DOHH2 (cell line): ENCODE data around the gene GAGE10.

Source experiments
- H3F3A ChIP-seq: fragments of 200-600 bp; sonication (generic), shearing (Covaris generic); 2 replicates; pipeline ENCODE4 v1.6.0; 2016; ENCODE audit warnings: antibody characterized with exemption, mild to moderate bottlenecking; ENCODE audit not compliant: control insufficient read depth, insufficient read depth
- H3K27ac ChIP-seq: fragments of 200-600 bp; sonication (generic); 2 replicates; pipeline ENCODE4 v1.5.1; 2014; ENCODE audit warnings: low read depth, mild to moderate bottlenecking, low read length, moderate library complexity
- H3K27me3 ChIP-seq: fragments of 200-600 bp; sonication (generic); 2 replicates; pipeline ENCODE4 v1.6.1; 2014; ENCODE audit warnings: mild to moderate bottlenecking, low read length, mixed read lengths; ENCODE audit not compliant: control insufficient read depth
- H3K36me3 ChIP-seq: fragments of 200-600 bp; sonication (generic); 2 replicates; pipeline ENCODE4 v1.6.1; 2014; ENCODE audit warnings: mild to moderate bottlenecking, low read length, moderate library complexity, mixed read lengths; ENCODE audit not compliant: control insufficient read depth
- H3K4me1 ChIP-seq: fragments of 200-600 bp; sonication (generic); 2 replicates; pipeline ENCODE4 v1.6.1; 2014; ENCODE audit warnings: mild to moderate bottlenecking, low read length, mixed read lengths; ENCODE audit not compliant: control insufficient read depth
- H3K4me2 ChIP-seq: fragments of 200-600 bp; sonication (generic); 2 replicates; pipeline ENCODE4 v1.6.0; 2014; ENCODE audit warnings: mild to moderate bottlenecking, low read length, moderate library complexity
- H3K4me3 ChIP-seq: fragments of 200-600 bp; sonication (generic); 2 replicates; pipeline ENCODE4 v1.5.1; 2014; ENCODE audit warnings: mild to moderate bottlenecking, low read length, mixed read lengths
- H3K79me2 ChIP-seq: fragments of 200-600 bp; sonication (generic); 2 replicates; pipeline ENCODE4 v1.6.1; 2014; ENCODE audit warnings: mild to moderate bottlenecking, low read length, mixed read lengths; ENCODE audit not compliant: control insufficient read depth
- H3K9me2 ChIP-seq: fragments of 200-600 bp; sonication (generic); replicated peaks from 2 replicates; pipeline ENCODE4 v1.6.1; 2014; ENCODE audit warnings: mild to moderate bottlenecking, low read length, mixed read lengths; ENCODE audit not compliant: control insufficient read depth
- H3K9me3 ChIP-seq: fragments of 200-600 bp; sonication (generic); 2 replicates; pipeline ENCODE4 v1.6.1; 2014; ENCODE audit warnings: antibody characterized with exemption, low read length, mixed read lengths; ENCODE audit not compliant: control insufficient read depth, insufficient read depth
- H4K20me1 ChIP-seq: fragments of 200-600 bp; sonication (generic); 2 replicates; pipeline ENCODE4 v1.6.0; 2014; ENCODE audit warnings: low read depth, mild to moderate bottlenecking, antibody characterized with exemption, low read length, moderate library complexity; ENCODE audit not compliant: control insufficient read depth, insufficient read depth
- CTCF ChIP-seq: fragments of 200-600 bp; sonication (generic); IDR thresholded peaks from one replicate; pipeline ENCODE4 v1.5.1; 2014; ENCODE audit warnings: antibody characterized with exemption, mild to moderate bottlenecking, low read depth, low read length; ENCODE audit not compliant: poor library complexity, severe bottlenecking
- EZH2phosphoT487 ChIP-seq: fragments of 200-600 bp; sonication (generic); IDR thresholded peaks from 2 replicates; pipeline ENCODE4 v1.6.1; 2017; ENCODE audit warnings: borderline replicate concordance, mild to moderate bottlenecking, antibody characterized with exemption, low read length, moderate library complexity, mixed read lengths

Gene GAGE10

GRCh38 chrX:49266523-49267445 lies 36.7 kb upstream of the GAGE10 start:
- Histone ChIP-seq H3K9me2 (no peaks in the 10 kb centered on the region), H3K4me2 (no peak overlapping the region), H3F3A (no peaks in the 10 kb centered on the region), H4K20me1 (no peaks in the 10 kb centered on the region), H3K4me1 (peaks cover 21% of the 10 kb centered on the region), H3K9me3 (no peaks in the 10 kb centered on the region), H3K27me3 (no peaks in the 10 kb centered on the region), H3K4me3 (no peak overlapping the region), H3K79me2 (peaks cover 19% of the 10 kb centered on the region), H3K27ac (no peak overlapping the region), H3K36me3 (peaks cover under 1% of the 10 kb centered on the region; the same call in 1 of the 2 replicates)
- TF ChIP-seq CTCF (no peak), EZH2phosphoT487 (no peak)

GRCh38 chrX:49268702-49269009 lies 34.8 kb upstream of the GAGE10 start:
- Histone ChIP-seq H3K4me2 (peak overlapping the region; percentile 70), H4K20me1 (no peaks in the 10 kb centered on the region), H3F3A (no peaks in the 10 kb centered on the region), H3K79me2 (peaks cover 38% of the 10 kb centered on the region), H3K4me1 (peaks cover 30% of the 10 kb centered on the region), H3K36me3 (peaks cover 7% of the 10 kb centered on the region; the same call in 1 of the 2 replicates), H3K27ac (peak overlapping the region; percentile 42), H3K9me3 (no peaks in the 10 kb centered on the region), H3K4me3 (peak overlapping the region; percentile 85), H3K9me2 (no peaks in the 10 kb centered on the region), H3K27me3 (no peaks in the 10 kb centered on the region)
- no peak for TF ChIP-seq EZH2phosphoT487
- TF ChIP-seq CTCF, result no peak

- peak overlapping the region; percentile 71 for H3K27ac ChIP-seq
- H3K9me3 ChIP-seq, result no peaks in the 10 kb centered on the region
- TF ChIP-seq EZH2phosphoT487 (no peak), CTCF (no peak)
- no peaks in the 10 kb centered on the region for H3K27me3 ChIP-seq
- H3K79me2 ChIP-seq, result peaks cover 43% of the 10 kb centered on the region
- peaks cover 30% of the 10 kb centered on the region for H3K4me1 ChIP-seq
- peak overlapping the region; percentile 85 for H3K4me3 ChIP-seq
- H3F3A ChIP-seq, result no peaks in the 10 kb centered on the region
- H4K20me1 ChIP-seq, result no peaks in the 10 kb centered on the region
- peak overlapping the region; percentile 70 for H3K4me2 ChIP-seq
- no peaks in the 10 kb centered on the region for H3K9me2 ChIP-seq
- H3K36me3 ChIP-seq, result peaks cover 8% of the 10 kb centered on the region; the same call in 1 of the 2 replicates
These were observed 34.3 kb upstream of the GAGE10 start for GRCh38 chrX:49269010-49269766.
